ENCODE measurements around the gene VPS45.

DNA sequence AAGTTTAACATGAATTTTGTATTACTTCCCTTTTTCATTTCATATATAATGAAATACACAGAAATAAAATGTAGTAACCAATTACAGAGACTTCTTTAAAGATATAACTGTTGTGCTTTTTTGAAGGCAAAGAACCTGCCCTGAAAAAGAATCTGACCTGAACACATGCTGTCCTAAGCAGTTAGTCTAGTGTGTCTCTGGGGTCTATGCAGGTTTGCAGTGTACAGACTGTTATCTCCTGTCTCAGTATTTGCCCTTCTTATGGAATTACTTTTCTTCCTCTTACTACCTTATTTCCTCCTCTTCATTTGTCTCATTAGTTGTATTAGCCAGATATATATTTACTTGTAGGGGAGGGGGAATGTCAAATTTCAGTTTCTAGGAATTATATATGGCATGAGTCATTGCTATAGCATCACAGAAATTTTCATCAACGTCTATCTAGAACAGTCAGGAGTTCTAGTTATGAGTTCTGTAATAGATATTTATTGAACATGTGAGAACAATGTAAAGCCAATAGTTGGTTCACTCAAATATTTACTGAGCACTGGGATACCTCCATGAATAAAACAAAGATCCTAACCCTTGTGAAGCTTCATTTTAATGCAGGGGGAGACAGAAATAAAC lies 53.8 kb downstream of the VPS45 start:
- TF ChIP-seq EZH2 (IDR thresholded peaks at IDR 0.05) (no peak), POLR2AphosphoS5 (IDR thresholded peaks at IDR 0.05; ENCODE audit: borderline replicate concordance, low read depth, low read length) (no peak)

Data from SK-N-MC (cell line).